Measurements from ENCODE around the gene DNAL4.

Gene DNAL4

GRCh38 chr22:38737302-38738060 is 56.5 kb downstream of the DNAL4 start:
- Mint-ChIP-seq H3K36me3 (peaks cover 5% of the 10 kb centered on the region), H3K27me3 (no peaks in the 10 kb centered on the region), H3K4me1 (ENCODE audit: low read depth) (peaks cover 58% of the 10 kb centered on the region), H3K27ac (peak overlapping the region; percentile 94), H3K9me3 (ENCODE audit: low read depth) (no peaks in the 10 kb centered on the region), H3K4me3 (no peak overlapping the region)

- no peaks in the 10 kb centered on the region for H3K27me3 Mint-ChIP-seq
- H3K27ac Mint-ChIP-seq = peak overlapping the region; percentile 94
- peaks cover 5% of the 10 kb centered on the region for H3K36me3 Mint-ChIP-seq
- H3K9me3 Mint-ChIP-seq (ENCODE audit: low read depth) = no peaks in the 10 kb centered on the region
- H3K4me1 Mint-ChIP-seq (ENCODE audit: low read depth) = peaks cover 55% of the 10 kb centered on the region
- no peak overlapping the region for H3K4me3 Mint-ChIP-seq
These were observed 57.7 kb downstream of the DNAL4 start for GRCh38 chr22:38736257-38736570.

GRCh38 chr22:38735465-38736256 is 58.3 kb downstream of the DNAL4 start:
- Mint-ChIP-seq H3K27ac (peak overlapping the region; percentile 94), H3K36me3 (peaks cover 5% of the 10 kb centered on the region), H3K27me3 (no peaks in the 10 kb centered on the region), H3K9me3 (ENCODE audit: low read depth) (no peaks in the 10 kb centered on the region), H3K4me3 (no peak overlapping the region), H3K4me1 (ENCODE audit: low read depth) (peaks cover 50% of the 10 kb centered on the region)

- H3K4me3 Mint-ChIP-seq = no peak overlapping the region
- H3K36me3 Mint-ChIP-seq = peaks cover 5% of the 10 kb centered on the region
These were observed 58.8 kb downstream of the DNAL4 start for GRCh38 chr22:38735126-38735464.

GRCh38 chr22:38734421-38735100 is 59.4 kb downstream of the DNAL4 start:
- no peak overlapping the region for H3K4me3 Mint-ChIP-seq

More at GRCh38 chr22:38735126-38735464, 58.8 kb downstream of the DNAL4 start:
- Mint-ChIP-seq H3K4me1 (ENCODE audit: low read depth) (peaks cover 49% of the 10 kb centered on the region), H3K9me3 (ENCODE audit: low read depth) (no peaks in the 10 kb centered on the region), H3K27ac (peak overlapping the region; percentile 94), H3K27me3 (no peaks in the 10 kb centered on the region)

GRCh38 chr22:38733724-38734381 is 60.1 kb downstream of the DNAL4 start:
- H3K36me3 Mint-ChIP-seq = peaks cover 5% of the 10 kb centered on the region
- H3K4me1 Mint-ChIP-seq (ENCODE audit: low read depth) = peaks cover 44% of the 10 kb centered on the region
- no peaks in the 10 kb centered on the region for H3K27me3 Mint-ChIP-seq
- no peaks in the 10 kb centered on the region for H3K9me3 Mint-ChIP-seq (ENCODE audit: low read depth)
- H3K27ac Mint-ChIP-seq = peak overlapping the region; percentile 88
- no peak overlapping the region for H3K4me3 Mint-ChIP-seq

More at GRCh38 chr22:38734421-38735100, 59.4 kb downstream of the DNAL4 start:
- Mint-ChIP-seq H3K27me3 (no peaks in the 10 kb centered on the region), H3K9me3 (ENCODE audit: low read depth) (no peaks in the 10 kb centered on the region), H3K27ac (peak overlapping the region; percentile 94), H3K36me3 (peaks cover 5% of the 10 kb centered on the region), H3K4me1 (ENCODE audit: low read depth) (peaks cover 44% of the 10 kb centered on the region)

- H3K4me3 Mint-ChIP-seq = no peak overlapping the region
- no peaks in the 10 kb centered on the region for H3K9me3 Mint-ChIP-seq (ENCODE audit: low read depth)
- H3K4me1 Mint-ChIP-seq (ENCODE audit: low read depth) = peaks cover 44% of the 10 kb centered on the region
- peaks cover 5% of the 10 kb centered on the region for H3K36me3 Mint-ChIP-seq
- no peaks in the 10 kb centered on the region for H3K27me3 Mint-ChIP-seq
- peak overlapping the region; percentile 88 for H3K27ac Mint-ChIP-seq
These were observed 60.6 kb downstream of the DNAL4 start for GRCh38 chr22:38733329-38733723.

GRCh38 chr22:38732251-38732815 is 61.6 kb downstream of the DNAL4 start:
- peaks cover 36% of the 10 kb centered on the region for H3K4me1 Mint-ChIP-seq (ENCODE audit: low read depth)
- H3K27me3 Mint-ChIP-seq = no peaks in the 10 kb centered on the region
- H3K4me3 Mint-ChIP-seq = no peak overlapping the region
- peak overlapping the region; percentile 46 for H3K27ac Mint-ChIP-seq
- peaks cover 3% of the 10 kb centered on the region for H3K36me3 Mint-ChIP-seq
- no peaks in the 10 kb centered on the region for H3K9me3 Mint-ChIP-seq (ENCODE audit: low read depth)

GRCh38 chr22:38731703-38732161 is 62.2 kb downstream of the DNAL4 start:
- no peaks in the 10 kb centered on the region for H3K27me3 Mint-ChIP-seq
- peak overlapping the region; percentile 46 for H3K27ac Mint-ChIP-seq
- H3K36me3 Mint-ChIP-seq = no peaks in the 10 kb centered on the region
- peaks cover 32% of the 10 kb centered on the region for H3K4me1 Mint-ChIP-seq (ENCODE audit: low read depth)
- no peaks in the 10 kb centered on the region for H3K9me3 Mint-ChIP-seq (ENCODE audit: low read depth)
- H3K4me3 Mint-ChIP-seq = no peak overlapping the region

GRCh38 chr22:38730411-38730871 is 63.5 kb downstream of the DNAL4 start:
- no peak overlapping the region for H3K4me3 Mint-ChIP-seq
- H3K9me3 Mint-ChIP-seq (ENCODE audit: low read depth) = no peaks in the 10 kb centered on the region
- H3K27me3 Mint-ChIP-seq = no peaks in the 10 kb centered on the region
- peaks cover 22% of the 10 kb centered on the region for H3K4me1 Mint-ChIP-seq (ENCODE audit: low read depth)
- H3K27ac Mint-ChIP-seq = peak overlapping the region; percentile 69
- H3K36me3 Mint-ChIP-seq = no peaks in the 10 kb centered on the region

GRCh38 chr22:38729946-38730345 is 64.0 kb downstream of the DNAL4 start:
- H3K4me3 Mint-ChIP-seq = no peak overlapping the region
- no peaks in the 10 kb centered on the region for H3K9me3 Mint-ChIP-seq (ENCODE audit: low read depth)
- peaks cover 3% of the 10 kb centered on the region for H3K36me3 Mint-ChIP-seq
- H3K27me3 Mint-ChIP-seq = no peaks in the 10 kb centered on the region
- H3K4me1 Mint-ChIP-seq (ENCODE audit: low read depth) = peaks cover 18% of the 10 kb centered on the region
- peak overlapping the region; percentile 69 for H3K27ac Mint-ChIP-seq

- Mint-ChIP-seq H3K36me3 (peaks cover 3% of the 10 kb centered on the region), H3K9me3 (ENCODE audit: low read depth) (no peaks in the 10 kb centered on the region), H3K27me3 (no peaks in the 10 kb centered on the region), H3K4me1 (ENCODE audit: low read depth) (peaks cover 14% of the 10 kb centered on the region), H3K27ac (peak overlapping the region; percentile 58), H3K4me3 (no peak overlapping the region)
These were observed 64.8 kb downstream of the DNAL4 start for GRCh38 chr22:38728871-38729796.

Data from activated naive CD8-positive, alpha-beta T cell (primary cell).